ENCODE results near the gene DHCR24.
"Not testable (repeated sequence)": the region's sequence is repeated elsewhere in the genome, so short reads cannot be mapped to it uniquely, and the experiment has no call there.

Gene DHCR24

DNA sequence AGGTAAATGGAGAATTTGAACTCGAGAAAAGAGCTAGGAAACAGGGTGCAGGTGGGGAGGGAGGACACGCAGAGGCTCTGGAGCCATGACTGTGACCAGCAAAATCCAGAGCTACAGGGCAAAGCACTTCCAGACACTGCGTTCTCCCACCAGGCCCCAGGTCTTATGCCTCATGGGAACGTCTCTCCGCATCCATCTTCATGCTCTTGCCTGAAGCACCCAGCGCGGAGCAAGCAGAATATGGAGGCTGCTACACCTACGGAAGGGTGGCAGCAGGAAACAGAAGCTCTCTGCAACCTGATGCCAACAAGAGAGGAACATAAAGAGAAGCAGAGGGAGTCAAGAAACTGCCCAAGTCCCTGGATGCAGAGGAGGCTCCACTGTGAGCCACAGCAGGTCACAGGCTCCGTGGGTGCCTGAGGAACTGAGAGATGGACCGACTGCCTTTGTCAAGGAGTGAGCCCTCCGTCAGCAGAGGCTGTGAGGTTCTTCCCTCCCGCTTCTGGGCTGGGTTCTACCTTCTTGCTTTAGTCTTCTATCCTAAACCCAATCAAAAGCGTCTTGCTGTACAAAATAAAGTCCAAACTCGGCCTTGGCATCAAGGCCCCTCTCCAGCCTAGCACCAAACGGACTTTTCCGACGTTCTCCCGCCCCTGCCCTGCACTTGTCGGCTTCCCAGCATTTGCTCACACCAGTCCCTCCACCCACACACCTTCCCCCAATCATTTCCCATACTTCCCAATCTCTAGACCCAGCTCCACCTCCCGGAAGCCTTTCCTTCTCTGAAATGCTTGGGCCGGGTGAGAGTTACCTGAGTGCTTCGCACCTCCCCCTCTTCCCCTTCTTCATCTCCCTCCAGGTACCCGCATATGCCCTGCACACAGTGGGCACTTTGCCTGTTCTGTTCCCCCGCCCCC lies 930 bp downstream of the DHCR24 start:
- DNase-seq = peak; percentile 57

DNA sequence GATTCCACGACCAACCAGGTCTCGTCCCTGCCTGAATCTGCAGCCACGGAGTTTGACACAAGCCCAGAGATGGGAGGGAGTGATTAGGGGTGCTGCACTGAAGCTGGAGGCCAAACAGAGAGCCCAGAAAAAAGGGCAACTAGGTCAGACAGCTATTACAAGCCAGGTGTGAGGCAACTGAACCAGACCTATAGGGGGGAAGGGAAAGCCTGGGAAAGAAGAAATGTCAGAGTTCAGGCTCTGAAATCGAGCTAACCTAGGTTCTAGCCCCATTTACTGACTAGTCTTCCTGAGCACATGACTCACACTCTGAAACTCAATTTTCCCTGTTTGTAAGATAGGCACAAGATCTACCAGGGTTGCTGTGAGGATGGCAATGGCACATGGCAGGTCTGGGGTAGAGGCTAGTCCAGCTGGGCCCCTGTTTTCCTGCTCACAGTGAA lies 1.7 kb downstream of the DHCR24 start:
- no peak for DNase-seq

DNA sequence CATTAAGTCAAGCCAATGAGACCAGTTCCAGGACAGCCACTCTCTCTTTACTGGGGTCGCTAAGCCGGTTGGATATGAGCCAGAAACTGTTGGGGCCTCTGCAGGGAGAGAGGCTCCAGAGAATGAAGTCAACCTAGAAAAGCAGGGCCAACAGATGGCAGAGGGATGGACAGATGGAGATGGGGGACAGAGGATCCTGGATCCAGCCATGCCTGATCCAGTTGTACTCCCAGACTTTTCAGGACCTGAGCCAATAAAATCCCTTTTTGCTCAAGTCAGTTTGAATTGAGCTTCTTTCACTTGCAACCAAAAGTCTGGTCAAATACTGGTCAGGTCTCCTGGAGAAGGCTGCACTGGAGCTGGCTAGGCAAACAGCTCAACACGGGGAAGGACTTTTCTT lies 2.2 kb downstream of the DHCR24 start:
- DNase-seq = no peak

DNA sequence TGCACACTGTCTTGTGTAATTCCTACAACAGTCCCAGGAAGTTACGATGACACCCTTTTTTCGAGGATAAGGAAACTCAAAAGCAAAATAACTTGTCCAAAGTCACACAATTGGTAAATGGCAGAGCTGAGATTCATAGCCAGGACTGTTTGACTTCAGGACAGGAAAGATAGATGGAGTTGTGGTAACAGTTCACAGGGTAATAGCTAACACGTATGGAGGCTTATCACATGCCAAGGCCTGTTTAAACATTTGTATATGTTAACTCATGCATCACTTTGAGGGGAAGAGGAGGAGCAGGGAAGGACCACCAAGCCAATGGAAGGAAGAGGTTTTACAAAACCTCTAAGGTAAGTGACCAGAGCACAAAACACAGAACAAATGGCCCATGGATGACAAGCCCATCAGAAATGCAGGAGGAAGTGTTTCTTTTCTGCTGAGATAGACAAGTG lies 2.8 kb downstream of the DHCR24 start:
- no peak for DNase-seq

DNA sequence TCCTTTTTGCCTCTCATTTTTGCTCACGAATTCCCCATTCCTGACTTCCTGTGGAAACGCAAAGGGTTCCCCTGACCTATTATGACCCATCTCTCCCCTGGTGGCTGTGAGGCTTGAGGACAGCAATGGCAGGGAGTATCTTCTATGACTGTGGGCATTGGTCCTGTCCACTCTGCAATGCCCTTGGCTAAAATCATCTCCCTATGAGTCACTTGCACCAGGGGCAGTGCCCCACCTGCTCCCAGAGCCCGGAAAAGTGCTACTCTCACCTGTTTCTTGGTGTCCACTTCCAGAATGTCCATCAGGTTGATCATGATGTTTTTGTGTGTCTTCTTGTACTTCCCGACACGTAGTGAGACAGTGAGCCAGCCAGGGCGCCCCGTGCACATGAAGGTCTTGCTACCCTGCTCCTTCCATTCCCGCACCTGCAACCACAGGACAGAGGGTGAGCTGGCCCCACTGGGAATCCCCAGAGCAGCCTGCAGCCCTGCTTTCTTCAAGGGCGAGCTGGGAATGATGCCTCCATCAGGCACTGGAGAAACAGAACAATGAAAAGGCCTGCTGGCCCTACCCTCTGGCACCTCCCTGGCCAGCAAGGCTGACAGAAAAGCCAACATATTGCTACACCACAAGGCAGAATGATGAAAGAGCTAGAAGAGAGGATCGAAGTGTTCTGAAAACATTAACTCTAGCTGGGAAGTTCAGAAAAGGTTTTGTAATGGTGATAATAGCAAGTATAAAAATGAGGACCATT lies 3.5 kb downstream of the DHCR24 start:
- DNase-seq = no peak

- DNase-seq = no peak
Observed at GRCh38 chr1:54882519-54882918, 4.5 kb downstream of the DHCR24 start.

GRCh38 chr1:54881604-54882003 lies 5.4 kb downstream of the DHCR24 start:
- DNase-seq = not testable (repeated sequence)

DNA sequence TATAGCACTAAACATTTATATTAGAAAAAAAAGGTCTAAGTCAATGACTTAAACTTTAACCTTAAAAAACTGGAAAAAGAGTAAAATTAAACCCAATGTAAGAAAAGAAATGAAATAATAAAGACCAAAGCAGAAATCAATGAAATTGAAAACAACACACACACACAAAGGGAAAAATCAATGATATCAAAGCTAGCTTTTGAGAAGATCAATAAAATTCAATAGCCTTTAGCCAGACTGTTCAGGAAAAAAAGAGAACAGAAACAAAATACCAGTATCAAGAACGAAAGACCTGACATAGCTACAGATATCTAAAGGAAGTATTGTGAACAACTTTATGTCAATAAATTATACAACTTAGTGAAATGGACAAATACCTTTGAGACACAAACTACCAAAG lies 7.1 kb downstream of the DHCR24 start:
- no peak for DNase-seq

DNA sequence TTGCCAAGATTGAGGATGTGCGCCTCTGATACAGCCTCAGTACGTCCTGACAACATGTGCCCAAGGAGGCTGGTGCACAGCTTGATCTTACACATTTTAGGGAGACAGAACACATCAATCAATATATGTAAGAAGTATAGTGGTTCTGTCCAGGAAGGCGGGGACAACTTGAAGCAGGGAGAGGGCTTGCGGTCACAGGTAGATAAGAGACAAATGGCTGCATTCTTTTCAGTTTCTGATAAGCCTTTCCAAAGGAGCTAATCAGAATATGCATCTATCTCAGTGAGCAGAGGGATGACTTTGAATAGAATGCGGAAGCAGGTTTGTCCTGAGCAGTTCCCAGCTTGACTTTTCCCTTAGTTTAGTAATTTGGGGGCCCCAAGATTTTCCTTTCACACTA lies 10.2 kb downstream of the DHCR24 start:
- no peak for DNase-seq

GRCh38 chr1:54875000-54875399 lies 12.0 kb downstream of the DHCR24 start:
- no peak for DNase-seq

DNA sequence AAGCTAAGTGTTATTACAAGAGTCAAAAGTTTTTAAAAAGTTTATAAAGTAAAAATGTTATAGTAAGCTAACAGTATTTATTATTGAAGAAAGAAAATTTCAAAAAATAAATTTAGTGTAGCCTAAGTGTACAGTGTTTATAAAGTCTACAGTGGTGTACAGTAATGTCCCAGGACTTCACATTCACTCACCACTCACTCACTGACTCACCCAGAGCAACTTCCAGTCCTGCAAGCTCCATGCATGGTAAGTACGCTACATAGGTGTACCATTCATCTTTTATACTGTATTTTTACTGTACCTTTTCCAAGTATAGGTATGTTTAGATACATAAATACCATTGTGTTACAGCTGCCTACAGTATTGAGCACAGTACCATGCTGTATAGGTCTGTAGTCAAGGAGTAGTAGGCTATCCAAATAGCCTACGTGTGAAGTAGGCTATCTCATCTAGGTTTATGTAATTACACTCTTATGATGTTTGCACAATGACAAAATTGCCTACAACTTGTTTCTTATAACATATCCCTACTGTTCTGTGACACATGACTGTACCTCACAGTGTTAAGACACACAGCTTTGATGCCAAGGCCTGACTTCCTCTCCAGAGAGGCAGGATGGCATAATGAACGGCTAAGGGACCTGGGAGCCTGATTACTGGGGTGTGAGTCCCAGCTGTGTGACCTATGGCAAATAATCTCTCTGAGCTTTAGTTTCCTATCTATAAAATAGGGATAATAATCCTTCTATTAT lies 12.7 kb downstream of the DHCR24 start:
- no peak for DNase-seq

GRCh38 chr1:54872036-54872331 lies 15.0 kb downstream of the DHCR24 start:
- DNase-seq = no peak

GRCh38 chr1:54871275-54872035 lies 15.5 kb downstream of the DHCR24 start:
- no peak for DNase-seq

DNA sequence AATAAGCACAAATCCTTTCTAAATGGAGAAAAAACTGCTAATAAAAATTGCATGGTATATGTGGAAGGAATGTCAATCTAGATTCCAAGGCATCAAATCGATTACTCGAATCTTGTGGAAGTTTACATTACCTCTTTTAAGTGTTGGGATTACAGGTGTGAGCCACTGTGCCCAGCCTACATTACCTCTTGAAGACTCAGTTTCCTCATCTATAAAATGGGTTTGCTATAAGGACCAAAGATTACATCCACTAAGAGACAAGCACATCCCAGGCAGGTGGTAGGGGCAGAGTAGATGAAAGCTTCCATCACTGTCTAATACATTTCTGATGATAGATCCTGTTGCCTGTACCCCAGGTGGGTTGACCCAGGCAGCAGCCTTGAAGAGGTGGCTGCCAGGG lies 16.1 kb downstream of the DHCR24 start:
- DNase-seq = peak; percentile 24

- DNase-seq = peak; percentile 11
Observed at GRCh38 chr1:54869173-54869851, 17.7 kb downstream of the DHCR24 start.

GRCh38 chr1:54867717-54868057 lies 19.3 kb downstream of the DHCR24 start:
- DNase-seq = peak; percentile 24

DNA sequence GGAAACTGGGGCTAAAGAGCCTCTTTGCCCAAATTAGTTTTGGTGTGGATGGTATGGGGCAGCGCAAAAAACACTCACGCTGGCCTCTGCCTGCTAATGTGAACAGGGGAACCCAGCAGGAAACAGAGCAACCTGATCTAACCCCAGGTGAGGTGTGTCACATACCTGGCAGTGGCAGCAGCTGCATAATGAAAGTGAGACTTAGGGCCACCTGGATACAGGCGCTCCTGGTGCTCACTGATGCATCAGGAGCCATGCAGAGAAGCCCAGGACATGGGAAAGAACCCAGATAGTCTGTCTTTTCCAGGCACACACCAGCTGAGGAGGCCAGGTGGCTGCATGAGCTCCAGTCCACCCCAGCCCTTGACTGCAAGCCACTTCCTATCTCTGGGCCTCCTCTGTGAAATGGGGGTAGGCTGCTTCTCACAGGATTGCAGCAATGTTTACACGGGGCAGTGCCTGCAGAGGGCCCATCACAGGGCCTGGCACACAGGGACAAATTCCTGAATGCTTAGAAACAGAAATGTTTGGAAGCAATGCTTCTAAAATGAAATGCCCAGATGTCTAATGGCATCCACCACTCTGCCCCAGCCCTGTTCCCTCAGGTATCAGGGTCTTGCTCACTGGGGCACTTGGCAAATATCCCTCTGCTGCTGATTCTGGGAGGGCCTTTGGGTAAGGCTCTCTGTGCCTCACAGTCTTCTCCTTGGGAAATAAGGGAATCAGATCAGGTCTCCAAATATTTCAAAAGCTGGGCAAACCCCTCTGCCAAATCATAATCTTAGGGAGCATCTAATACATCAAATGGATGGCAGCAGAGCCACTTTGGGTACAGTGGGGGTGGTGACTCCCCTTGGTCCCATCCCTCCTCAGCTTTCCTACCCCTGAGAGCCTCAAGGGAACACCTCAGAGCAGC lies 19.9 kb downstream of the DHCR24 start:
- DNase-seq = peak; percentile 21

GRCh38 chr1:54865238-54866073 lies 21.5 kb downstream of the DHCR24 start:
- DNase-seq = peak; percentile 30

DNA sequence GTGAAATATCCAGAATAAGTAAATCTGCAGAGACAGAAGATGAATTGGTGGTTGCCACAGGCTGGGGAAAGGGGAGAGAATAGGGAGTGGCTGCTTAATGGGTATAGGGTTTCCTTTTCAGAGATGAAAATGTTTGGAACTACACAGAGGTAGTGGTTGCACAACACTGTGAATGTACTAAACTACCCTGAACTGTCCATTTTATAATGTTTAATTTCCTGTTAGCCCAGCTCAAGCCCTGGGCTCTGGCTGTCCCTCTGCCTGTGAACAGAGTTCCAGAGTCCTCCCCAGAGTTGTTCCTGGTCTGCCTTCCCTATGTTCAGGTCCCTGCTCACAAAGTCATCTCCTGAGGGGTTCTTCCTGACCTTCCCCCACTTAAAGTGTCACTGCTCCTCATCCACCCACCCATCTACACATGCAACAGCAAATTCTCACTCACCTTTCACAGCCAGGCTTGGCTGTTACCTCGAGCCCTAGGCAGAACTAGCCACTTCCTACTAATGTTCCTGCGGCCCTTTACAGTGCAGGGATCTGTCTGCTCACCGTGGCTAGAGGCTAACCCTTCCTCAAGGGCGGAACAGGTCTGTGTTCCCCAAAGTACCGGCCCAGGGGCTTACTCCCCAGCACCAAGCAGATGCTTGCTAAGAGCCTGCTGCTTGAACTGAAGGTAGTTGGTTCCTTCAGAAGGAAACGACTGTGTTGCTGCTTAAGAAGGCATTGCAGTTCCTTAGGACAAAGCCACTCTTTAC lies 22.4 kb downstream of the DHCR24 start:
- no peak for DNase-seq
